CD1c-positive myeloid dendritic cell (primary cell): Measurements from ENCODE around the gene PYGB.
"Not testable (repeated sequence)": the region's sequence is repeated elsewhere in the genome, so short reads cannot be mapped to it uniquely, and the experiment has no call there.

Experiments used
- DNase-seq: peaks from one replicate; pipeline ENCODE4 v3.0.0-alpha.2; 2016; ENCODE audit errors: extremely low spot score

The PYGB gene

DNA sequence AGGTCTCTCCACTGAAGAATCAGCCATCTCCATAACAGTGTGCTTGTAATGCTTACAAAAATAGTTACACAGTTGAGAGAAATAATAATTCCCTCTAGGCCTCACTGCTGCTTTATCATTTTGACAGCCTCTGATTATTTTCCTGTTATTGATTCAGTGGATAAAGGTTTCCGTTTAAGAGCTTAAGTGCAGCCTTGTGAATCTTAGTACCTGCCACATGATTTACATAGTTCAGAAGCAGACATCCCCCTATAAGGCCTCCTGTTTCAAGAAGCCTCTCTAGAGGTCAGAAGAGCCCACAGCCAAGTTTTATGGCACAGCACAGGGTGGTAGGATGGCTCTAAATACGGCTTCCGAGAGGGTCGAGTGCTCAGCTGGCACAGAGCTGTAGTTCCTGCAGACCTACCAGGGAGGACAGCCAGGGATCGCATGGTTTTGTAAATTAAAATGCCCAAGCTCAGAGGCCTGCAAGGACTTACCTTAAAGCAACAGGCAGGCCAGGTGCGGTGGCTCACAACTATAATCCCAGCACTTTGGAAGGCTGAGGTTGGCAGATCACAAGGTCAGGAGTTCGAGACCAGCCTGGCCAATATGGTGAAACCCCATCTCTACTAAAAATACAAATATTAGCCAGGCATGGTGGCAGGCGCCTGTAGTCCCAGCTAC is 17.6 kb upstream of the PYGB start:
- DNase-seq: no peak

DNA sequence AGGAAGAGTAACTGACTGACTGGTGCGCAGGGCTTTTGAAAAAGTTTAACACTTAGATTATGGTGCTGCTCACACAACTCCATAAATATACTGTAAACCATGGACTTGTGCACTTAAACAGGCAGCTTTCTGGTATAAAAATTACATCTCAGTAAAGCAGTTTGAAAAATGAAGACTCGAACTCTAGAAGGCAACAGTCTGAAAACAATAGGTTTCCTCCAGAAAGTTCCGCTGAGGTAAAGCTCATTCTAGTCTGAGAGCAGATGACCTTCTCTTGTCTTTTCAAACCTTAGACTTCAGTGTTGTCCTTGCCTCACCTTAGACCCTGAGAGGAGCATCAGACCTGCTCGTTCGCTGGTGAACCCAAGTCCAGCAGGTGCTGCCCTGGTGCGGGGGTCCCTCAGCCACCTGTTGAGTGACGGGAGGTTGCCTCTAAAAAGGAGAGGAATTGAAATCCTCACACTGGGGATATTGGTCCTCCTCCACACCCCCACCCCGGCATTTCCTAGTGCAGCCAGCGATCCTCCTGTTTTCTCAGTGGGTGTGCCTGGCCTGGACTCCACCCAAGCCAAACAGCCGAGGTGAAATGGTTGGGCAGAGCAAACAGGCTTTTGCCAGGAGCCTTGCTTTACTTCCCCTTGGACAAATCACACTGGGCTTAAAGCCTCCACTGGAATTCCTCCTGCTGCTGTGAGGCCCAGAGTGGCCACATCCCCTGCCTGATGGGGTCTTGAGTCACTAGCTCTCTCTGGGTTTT is 14.7 kb upstream of the PYGB start:
- DNase-seq: peak; percentile 12

DNA sequence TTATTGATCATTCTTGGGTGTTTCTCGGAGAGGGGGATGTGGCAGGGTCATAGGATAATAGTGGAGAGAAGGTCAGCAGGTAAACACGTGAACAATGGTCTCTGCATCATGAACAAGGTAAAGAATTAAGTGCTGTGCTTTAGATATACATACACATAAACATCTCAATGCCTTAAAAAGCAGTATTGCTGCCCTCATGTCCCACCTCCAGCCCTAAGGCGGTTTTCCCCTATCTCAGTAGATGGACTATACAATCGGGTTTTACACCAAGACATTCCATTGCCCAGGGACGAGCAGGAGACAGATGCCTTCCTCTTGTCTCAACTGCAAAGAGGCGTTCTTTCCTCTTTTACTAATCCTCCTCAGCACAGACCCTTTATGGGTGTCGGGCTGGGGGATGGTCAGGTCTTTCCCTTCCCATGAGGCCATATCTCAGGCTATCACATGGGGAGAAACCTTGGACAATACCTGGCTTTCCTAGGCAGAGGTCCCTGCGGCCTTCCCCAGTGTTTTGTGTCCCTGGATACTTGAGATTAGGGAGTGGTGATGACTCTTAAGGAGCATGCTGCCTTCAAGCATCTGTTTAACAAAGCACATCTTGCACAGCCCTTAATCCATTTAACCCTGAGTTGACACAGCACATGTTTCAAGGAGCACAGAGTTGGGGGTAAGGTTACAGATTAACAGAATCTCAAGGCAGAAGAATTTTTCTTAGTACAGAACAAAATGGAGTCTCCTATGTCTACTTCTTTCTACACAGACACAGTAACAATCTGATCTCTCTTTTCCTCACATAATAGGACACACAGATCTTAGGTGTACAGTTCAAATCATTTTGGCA is 13.7 kb upstream of the PYGB start:
- DNase-seq: not testable (repeated sequence)

DNA sequence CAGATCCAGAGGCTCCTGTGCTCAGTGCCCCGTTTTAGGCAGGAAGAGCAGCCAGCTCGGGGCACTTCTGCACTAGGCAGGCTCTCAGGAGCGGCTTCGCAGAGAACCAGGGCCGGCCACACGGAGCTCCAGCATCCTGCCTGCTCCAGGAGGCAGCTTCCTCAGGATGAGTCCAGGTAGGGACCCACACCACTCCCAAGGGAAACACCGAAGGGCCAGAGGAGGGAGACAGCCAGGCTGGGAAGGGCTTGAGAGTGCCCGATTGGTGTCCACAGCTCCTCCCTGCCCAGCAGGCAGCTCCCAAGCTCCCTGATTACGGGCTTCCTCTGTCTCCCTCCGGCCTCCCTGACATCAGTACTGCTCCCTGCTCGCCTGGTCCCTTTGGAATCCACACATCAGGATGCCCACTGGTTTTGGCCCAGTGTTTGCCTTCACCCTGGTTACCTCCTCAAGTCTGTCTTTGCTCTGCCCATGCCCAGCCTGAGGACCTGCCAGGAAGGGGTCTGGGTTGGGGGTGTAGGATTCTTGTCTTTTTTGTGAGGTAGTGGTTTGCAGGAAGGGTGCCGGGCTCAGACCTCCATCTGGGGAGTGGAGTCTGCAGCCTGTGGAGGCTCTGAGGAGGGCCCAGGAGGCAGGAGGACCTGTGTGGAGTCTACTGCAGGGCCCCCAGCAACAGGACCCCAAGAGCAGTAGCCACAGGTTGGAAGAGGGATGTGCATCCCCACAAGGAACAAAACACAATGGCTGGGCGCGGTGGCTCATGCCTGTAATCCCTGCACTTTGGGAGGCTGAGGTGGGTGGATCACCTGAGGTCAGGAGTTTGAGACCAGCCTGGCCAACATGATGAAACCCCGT is 11.2 kb upstream of the PYGB start:
- no peak for DNase-seq

DNA sequence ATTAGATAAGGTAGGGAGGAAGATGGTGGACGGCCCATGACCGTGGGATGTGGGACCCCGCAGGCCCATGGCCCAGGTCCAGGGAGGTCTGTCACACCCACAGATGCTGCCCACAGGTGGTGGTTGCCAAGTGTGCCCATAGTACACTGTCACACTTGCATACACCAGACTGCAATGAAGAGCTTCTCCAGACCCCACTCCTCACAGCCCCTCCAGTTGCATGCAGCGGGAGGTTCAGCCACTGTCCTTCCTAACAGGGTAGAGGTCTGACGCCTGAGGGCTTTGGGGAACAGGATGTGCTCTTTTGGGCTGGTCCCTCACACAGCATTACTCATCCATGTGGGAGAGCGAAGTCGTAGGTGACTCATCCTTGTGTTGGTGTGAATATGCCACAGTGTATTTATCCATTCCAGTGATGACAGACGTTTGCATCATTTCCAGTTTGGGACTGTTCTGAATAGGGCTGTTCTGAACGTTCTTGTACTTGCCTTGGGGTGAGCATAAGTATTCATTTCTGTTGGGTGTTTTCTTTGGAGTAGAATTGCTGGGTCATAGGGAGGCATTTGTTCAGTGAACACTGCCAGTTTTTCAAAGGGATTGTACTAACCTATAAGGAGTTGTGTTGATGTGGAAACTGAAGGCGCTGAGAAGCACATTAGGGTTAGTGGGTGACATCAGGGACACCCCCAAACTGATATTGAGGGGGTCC is 10.1 kb upstream of the PYGB start:
- DNase-seq: peak; percentile 94

DNA sequence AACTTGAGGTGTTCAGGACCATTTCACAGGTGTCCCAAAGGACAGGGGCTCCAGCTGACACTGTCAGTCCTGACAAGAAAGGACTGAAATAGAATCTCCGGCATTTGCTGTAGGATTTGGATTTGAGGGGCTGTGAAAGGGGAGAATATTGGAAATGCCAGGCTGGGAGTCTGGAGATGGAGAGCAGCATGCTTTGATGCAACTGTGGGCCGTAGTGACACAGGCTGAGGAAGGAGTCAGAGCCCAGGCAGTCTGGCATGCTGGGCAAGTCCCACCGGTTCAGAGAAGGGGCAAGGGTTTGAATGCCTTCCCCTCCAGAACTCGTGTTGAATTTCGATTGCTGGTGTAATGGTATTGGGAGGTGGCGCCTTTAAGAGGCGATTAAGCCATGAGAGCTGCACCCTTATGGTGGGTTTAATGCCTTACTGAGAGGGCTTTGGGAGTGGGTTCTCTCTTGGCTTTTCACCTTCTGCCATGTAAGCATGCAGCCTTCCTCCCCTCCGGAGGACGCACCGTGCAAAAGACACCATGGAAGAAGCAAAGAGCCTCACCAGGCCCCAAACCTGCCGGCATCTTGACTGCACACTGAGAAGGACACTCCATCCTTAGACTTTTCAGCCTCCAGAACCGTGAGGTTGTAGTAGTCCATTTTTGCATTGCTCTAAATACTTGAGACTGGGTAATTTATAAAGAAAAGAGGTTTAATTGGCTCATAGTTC is 9.4 kb upstream of the PYGB start:
- DNase-seq: no peak

DNA sequence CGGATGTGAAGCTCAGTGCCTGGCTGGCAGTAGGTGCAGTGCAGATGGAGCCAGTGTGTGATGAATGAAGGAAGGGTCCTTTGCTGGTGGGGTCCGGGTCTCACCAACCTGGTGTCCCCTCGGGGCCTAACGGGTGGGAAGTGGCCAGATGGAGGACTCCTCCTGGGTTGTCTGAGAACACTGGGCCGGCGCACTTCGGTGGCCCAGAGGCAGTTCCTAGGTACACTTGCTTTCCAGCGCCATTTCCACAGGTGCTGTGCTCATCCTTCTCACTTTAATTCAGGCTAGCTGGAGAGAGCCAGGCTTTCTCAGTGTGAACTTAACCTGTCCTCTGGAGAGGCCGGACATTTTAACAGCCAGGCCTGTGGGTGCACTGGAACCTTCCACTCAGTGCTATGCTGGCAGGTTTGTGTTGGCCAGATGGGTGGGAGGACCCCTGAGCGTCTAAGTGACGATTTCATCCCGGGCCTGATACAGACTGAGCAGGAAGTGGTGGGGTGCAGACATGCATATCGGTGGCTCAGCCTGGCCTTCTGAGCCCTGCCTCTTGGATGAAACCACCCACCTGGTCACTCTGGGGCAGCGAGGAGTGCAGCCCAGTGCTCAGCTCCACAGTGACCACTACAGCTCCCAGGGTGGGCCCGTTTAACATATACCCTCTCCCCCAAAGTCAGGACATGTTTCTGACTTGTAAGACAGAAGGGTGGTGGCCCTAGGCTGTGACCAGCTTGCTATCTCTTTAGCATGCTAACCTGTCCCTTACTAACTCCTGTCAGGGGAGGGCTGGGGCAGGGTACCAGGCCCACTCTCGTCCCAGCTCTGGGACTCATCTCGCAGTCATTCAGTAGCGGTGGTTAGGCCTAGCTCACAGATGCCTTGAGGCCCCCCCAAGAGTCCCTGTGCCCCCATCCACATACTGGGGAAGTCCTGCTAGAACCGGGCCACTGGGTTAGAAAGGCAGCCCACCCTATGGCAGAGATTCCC is 8.2 kb upstream of the PYGB start:
- DNase-seq: no peak

DNA sequence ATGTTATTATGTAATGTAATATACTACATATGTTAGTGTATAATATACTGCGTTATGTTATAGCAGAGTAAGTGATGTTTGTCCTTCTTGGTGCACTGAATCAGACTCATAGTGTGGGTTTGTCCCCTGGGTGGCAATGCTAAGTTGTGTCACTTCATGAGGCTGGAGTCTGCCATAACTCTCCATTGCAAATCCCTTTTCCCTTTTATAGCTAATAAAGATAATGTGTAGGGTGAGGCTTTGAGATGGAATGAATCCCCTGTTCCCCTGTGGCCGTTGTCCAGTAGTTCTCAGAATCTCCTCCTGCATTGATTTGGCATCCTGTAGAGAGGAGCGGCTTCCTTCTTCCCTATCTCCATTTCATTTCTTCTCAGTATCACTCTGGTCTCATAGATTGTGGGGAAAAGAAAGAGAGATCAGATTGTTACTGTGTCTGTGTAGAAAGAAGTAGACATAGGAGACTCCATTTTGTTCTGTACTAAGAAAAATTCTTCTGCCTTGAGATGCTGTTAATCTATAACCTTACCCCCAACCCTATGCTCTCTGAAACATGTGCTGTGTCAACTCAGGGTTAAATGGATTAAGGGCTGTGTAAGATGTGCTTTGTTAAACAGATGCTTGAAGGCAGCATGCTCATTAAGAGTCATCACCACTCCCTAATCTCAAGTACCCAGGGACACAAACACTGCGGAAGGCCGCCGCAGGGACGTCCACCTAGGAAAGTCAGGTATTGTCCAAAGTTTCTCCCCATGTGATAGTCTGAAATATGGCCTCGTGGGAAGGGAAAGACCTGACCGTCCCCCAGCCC is 6.8 kb upstream of the PYGB start:
- DNase-seq: not testable (repeated sequence)

DNA sequence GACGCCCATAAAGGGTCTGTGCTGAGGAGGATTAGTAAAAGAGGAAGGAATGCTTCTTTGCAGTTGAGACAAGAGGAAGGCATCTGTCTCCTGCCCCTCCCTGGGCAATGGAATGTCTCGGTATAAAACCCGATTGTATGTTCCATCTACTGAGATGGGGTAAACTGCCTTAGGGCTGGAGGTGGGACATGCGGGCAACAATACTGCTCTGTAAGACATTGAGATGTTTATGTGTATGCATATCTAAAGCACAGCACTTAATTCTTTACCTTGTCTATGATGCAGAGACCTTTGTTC is 6.3 kb upstream of the PYGB start:
- DNase-seq: not testable (repeated sequence)

DNA sequence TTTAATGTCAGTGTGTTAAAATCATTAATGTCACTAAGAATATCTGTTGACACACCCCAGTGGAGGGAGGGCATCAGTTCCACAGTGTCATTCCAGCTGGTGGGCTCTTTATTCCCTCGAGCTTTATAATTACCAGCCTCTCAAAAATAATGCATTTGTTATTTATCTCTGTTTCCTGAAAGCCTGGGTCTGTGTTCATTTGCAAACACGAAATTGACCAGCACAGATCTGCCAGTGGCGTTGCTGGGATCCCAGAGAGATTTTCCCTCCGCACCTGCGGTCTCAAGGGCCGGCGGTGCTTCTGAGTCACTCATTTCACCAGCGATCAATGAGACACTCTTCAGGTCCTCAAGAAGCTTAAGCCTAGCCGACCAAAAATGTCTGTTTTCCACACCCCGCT is 5.7 kb upstream of the PYGB start:
- DNase-seq: no peak

DNA sequence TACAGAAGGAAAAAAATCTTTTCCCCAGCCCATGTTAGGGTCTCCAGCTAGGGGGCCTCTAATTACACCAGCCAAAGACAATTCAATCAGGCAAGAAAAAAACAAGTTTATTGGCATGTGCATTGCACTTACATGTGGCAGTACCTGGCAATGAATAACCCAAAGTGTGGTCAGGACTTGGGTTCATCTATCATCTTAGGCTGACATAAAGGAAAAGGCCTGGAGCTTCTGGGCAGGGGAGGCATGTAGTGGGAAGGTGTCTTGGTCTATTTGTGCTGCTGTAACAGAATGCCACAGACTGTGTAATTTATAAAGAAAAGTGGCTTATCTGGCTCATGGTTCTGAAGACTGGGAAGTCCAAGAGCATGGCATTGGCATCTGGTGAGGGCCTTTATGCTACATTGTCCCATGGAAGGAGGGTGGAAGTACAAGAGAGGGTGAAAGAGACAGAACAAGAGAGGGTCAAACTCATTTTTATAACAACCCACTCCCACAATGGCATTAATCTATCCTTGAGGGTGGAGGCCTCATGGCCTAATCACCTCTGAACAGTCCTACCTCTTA is 4.4 kb upstream of the PYGB start:
- no peak for DNase-seq

DNA sequence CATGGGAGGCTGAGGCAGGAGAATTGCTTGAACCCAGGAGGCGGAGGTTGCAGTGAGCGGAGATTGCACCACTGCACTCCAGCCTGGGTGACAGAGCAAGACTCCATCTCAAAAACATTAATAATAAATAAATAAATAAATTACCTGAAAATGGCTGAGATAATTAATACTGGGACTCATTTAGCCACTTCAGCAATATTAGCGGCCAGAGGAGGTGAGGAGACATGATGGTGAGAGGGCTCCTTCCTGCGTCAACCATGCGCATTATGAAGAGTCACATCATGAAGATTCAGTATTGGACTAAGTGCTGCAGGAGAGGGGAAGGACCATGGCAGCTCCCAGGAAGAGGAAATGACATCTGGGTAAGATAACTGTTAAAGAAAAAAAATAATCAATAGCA is 2.9 kb upstream of the PYGB start:
- DNase-seq: no peak

DNA sequence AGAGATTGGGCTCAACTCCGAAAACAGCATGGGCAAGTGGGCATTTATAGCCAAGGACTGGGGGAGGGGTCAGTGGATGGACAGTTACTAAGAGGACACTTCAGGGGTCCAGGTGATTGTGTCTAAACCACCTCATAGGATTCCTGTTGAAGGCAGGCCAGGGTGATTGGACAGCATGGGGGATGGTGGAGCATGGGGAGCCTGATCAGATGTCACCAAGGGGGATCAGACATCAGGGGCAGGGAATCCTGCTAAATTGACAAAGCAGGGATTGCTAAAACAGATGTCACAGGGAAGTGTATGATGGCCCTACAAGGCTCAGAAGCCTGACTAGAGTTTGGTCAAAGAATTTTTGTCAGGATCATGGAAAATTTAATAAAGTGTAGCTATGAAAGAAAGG is 2.4 kb upstream of the PYGB start:
- no peak for DNase-seq

DNA sequence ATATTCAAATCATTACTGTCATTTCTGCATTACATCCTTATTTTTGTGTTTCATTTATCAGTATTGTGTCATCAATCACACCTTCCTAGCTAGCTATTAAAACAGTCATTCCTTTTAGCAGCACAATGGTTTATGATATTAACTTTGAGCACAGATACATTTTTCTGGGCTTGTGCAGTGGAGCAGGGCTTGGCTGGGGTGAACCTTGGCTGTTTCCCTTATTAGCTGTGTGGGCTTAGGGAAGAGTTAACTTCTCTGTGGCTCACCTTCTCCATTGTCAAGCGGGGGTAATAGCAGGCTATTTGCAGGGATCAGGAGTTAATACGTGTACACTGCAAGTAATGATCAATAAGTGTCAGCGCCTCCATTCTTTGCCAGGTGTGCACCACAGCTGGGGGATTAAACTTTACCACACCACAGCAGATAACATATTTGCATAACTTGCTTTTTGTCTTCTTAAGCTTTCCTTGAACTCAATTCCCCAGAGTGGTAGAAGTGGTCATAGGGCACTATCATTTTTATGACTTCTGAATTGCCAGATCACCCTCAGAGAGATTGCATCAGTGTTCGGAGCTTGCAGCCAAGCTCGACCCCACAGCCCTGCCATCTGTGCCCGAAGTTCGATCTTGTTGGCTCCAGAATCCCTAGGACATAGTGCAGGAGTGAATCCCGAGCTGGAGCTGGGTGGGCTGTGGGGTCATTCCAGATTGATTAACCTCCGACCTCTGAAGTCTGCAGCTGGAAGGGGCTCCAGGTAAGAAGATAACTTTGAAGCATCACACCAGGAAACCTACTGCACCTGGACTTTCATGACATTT is 1.5 kb upstream of the PYGB start:
- no peak for DNase-seq

DNA sequence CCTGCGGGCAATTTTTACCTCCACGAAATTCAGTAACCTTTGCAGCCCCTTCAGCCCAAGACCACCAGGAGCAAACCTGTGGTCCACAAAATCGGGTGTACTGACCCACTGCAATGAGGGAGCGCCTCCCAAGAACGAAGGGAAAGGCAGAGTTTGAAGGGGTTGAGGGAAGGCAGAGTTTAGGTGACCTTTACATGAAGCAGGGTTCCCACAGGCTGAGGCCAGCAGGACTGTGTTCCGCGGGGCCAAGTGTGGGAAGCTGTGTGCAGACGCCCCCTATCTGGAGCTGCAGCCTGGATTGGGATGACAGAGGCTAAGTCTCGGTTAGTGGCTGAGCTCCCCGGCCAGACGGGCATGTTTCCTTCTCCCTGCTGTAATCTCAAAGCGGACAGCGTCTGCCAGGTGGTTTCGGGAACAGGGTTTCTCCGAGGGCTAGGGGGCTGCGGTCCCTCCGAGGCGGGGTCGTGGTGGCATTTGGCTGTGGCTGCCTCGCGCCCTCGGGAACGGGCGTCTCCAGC is 826 bp upstream of the PYGB start:
- DNase-seq: peak; percentile 33

DNA sequence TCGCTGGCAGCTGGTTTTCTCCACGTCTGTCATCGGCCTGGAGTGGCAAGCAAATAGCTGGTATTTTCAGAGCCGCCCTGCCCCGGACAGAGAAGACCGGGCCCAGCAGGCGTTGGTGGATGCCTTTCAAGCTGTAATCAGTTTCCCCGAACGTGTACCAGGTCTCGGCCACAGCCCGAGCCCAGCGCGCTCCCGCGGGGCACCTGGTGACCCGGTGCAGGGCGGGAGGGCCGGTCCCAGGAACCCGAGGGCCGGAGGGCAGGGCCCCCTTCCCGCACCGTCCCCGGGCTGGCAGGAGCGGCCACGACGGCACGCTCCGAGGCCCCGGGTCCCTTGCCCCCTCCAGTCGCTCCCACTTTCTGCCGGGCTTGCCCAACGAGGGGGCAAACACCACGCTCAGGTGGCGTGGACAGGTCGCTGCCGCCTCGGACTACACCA is 348 bp upstream of the PYGB start:
- DNase-seq: peak; percentile 26

DNA sequence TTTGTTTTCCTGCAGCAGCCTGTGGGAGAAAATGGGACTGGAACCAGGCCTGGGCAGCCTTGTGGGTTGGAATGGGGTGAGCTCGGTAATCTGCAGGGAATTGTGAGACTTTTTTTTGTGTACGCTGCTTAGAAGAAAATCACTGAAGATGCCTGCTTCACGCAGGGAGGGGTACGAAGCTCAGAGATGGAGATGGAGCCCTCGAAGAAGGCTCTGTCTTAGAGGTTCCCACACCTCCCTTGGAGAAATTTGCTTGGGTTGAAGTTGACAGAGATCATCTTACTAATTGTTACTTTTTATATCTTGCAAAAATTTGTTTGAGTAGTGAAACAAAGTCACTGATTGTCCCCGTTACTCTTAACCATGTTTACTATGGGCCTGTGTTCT is 894 bp downstream of the PYGB start:
- no peak for DNase-seq
